Measurements from ENCODE around the gene EVC2.

DNA sequence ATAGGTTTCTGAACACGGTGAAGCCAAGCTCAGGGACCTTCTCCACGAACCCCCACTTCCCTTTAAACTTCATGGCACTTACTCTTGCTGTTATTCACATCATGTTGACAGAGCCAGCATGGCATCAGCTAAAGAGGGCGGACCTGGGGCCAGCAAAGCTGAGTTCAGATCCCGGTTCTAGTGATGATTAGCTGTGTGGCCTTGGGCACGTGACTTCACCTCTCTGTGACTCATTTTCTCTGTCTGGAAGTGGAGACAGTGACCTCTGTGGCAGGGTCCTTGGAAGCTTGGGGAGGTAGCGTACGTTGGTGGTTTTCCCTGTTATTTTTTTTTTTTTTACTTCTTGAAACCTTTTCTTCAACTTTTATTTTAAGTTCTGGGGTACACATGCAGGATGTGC is 16.0 kb upstream of the EVC2 start:
- no peak for TF ChIP-seq CTCF (optimal IDR thresholded peaks at IDR 0.05 in 1 of 3, IDR thresholded peaks at IDR 0.05 in 1 of 3, conservative IDR thresholded peaks at IDR 0.05 in 1 of 3; ENCODE audit: extremely low read depth in 1 of 3, insufficient read depth in 2 of 3, low read length in 3 of 3)
- TF ChIP-seq EZH2 (IDR thresholded peaks at IDR 0.05; ENCODE audit: low read length): no peak
